ENCODE measurements around the gene DNAJC30.

Gene DNAJC30

DNA sequence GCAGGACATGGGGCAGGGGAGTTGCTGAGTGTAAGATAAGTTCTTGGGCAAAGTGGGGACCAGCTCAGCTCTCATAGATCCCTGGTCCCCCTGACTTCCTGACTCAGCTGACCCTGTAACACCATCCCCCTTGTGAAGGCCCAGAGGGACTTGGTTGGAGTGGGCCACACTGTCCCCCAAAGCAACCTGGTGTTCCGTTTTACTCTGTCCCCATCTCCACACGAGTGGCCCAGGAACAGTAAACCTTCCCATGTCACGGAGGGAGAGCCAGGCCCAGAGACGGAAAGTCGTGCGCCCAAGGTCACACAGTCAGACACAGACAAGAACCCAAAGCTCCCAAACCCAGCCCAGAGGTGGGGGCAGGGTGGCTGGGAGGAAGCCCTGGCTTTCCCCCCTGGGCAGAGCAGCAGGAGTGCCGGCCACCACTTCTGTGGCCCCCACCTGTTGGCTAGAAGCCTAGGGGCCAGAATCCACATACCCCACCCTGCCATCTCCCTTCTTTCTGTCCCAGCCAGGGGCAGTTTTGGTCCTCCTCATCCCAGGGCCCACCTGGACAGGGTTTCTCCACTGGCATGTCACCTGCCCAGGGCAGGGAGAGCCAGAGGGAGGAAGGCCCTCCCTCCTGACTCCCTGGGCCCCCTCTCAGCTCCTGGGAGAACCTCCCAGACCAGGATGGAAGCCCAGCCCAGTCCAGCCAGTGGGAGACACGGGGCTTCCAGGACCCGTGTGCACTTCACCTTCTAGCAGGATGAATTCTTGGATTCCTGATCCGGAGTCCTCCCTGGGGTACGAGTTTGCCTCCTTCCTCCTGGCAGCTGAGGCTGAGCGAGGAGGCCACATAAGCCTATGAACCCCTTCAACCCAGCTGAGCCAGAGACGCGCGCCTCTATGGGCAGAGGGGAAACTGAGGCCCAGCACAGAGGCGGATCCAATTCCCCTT is 36.2 kb downstream of the DNAJC30 start:
- FAIRE-seq (no peak), DNase-seq (ENCODE audit: insufficient read length, low spot score) (no peak)
- TF ChIP-seq, protein P1, sequence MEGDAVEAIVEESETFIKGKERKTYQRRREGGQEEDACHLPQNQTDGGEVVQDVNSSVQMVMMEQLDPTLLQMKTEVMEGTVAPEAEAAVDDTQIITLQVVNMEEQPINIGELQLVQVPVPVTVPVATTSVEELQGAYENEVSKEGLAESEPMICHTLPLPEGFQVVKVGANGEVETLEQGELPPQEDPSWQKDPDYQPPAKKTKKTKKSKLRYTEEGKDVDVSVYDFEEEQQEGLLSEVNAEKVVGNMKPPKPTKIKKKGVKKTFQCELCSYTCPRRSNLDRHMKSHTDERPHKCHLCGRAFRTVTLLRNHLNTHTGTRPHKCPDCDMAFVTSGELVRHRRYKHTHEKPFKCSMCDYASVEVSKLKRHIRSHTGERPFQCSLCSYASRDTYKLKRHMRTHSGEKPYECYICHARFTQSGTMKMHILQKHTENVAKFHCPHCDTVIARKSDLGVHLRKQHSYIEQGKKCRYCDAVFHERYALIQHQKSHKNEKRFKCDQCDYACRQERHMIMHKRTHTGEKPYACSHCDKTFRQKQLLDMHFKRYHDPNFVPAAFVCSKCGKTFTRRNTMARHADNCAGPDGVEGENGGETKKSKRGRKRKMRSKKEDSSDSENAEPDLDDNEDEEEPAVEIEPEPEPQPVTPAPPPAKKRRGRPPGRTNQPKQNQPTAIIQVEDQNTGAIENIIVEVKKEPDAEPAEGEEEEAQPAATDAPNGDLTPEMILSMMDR (IDR thresholded peaks at IDR 0.05; ENCODE audit: insufficient read depth, missing control alignments), result no peak

DNA sequence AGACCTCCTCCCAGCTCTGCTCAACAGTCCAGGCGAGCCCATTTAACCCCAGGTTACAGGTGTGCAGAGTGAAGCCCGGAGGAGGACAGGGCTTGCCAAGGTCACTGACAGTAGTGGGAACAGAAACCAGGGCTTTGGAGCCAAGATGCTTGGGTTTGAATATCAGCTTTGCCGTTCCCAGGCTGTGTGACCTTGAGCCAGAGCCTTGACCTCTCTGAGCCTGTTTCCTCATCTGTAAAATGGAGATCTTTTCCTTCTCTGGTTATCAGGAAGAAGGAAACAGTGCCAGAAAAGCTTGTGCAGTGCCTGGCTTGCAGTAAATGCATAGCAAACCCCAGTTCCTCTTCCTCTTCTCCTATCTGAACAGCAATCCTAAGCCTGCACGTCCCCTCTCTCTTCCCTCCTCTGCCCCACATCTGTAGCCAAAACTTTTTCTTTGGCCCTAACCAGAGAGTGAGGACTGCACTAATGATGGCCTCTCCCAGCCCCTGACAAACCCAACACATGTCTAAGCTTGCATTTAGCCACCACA is 37.5 kb downstream of the DNAJC30 start:
- DNase-seq (ENCODE audit: insufficient read length, low spot score), result no peak
- FAIRE-seq, result no peak
- TF ChIP-seq, protein P1 (IDR thresholded peaks at IDR 0.05; ENCODE audit: insufficient read depth, missing control alignments), result no peak

DNA sequence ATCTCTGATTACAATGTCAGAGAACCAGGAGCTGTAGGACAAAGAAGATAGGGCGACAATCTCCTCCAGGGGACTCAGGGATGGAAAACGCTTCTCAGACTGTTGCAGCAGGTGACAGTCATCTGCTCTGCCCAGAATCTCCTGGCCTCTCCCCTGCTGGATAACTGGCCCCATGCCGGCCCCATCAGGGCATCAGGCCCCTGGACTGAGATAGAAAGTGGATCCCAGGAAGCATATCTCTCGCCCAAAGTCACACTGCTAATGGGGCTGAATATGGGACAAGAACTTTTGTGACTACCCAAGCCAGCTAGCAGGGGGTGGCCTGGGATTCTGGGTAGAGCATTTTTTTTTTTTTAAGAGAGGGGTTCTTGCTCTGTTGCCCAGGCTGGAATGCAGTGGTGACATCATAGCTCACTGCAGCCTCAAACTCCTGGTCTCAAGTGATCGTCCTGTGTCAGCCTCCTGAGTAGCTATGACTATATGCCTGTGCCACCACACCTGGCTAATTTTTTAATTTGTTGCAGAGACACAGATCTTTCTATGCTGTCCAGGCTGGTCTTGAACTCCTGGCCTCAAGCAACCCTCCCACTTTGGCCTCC is 38.5 kb downstream of the DNAJC30 start:
- DNase-seq (ENCODE audit: insufficient read length, low spot score), result no peak
- TF ChIP-seq, protein P1 (IDR thresholded peaks at IDR 0.05; ENCODE audit: insufficient read depth, missing control alignments), result no peak
- no peak for FAIRE-seq

DNA sequence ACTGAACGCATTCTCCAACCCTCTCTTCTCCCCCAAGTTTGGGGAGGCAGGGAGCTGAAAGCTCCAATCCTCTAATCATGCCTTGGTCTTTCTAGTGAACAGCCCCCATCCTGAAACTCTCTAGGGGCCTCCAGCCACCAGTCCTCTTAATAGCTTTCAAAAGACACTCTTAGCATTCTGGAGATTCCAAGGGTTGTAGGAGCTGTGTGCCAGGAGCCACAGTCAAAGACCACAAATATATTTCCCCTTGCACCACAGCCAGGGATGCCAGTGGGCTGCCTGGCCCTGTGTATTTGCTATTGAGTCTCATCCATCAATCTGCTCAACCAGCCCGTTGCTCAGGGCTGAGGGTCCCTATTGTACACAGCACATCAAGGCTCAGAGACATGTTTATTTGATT is 40.4 kb downstream of the DNAJC30 start:
- TF ChIP-seq, protein P1 (IDR thresholded peaks at IDR 0.05; ENCODE audit: insufficient read depth, missing control alignments), result no peak
- FAIRE-seq (no peak), DNase-seq (ENCODE audit: insufficient read length, low spot score) (no peak)

DNA sequence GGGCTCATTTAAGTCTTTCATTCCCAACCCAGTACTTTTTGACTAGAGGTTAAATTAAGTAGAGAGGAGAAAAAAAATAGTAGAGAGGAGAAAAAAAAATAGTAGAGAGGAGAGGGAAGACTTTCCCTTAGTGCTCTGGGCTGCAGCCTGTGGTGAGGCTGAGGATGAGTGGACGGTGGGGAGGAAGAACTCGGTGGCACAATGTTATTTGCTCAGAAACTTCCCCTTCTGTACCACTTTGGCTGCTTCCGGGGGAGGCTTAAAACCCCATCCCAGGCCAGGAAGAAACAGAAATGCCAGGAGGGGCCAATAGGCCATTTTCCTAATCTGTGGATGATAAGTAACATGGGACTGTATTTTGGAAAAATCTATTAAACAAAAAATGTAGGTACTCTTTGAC is 44.3 kb downstream of the DNAJC30 start:
- no peak for FAIRE-seq
- no peak for DNase-seq (ENCODE audit: insufficient read length, low spot score)
- TF ChIP-seq, protein P1 (IDR thresholded peaks at IDR 0.05; ENCODE audit: insufficient read depth, missing control alignments), result no peak

DNA sequence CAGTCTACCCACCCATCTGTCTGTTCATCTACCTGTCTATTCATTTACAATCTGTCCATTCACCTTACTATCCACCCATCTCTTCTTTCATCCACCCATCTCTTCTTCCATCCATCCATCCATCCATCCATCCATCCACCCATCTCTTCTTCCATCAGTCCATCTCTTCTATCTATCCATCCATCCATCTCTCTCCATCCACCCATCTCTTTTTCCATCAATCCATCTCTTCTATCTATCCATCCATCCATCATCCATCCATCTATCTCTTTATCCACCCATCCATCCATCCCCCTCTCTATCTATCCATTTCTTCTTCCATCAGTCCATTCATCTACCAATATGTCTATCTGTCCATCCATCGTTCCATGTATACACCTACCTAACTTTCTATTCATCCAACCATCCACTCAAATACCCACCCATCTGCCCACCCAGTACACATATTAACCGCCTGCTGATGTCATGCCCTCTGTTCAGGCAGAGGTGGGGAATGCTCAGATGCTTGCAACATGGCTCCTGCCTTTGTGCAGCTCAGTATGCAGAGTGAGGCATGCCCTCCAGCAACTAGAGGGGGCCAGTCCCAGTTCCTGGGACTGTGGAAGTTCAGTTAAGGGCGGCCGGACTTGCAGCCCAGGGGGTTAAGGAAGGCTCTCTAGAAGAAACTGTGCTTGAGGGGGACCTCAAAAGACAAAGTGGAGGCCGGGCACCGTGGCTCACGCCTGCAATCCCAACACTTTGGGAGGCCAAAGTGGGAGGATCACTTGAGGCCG is 47.6 kb downstream of the DNAJC30 start:
- DNase-seq (ENCODE audit: insufficient read length, low spot score) (no peak), FAIRE-seq (no peak)
- TF ChIP-seq, protein P1 (IDR thresholded peaks at IDR 0.05; ENCODE audit: insufficient read depth, missing control alignments), result no peak

Data from D721Med (cell line).